SHP77 (cell line): Measurements from ENCODE around the gene HSPA14.
"Not testable (repeated sequence)": the region's sequence is repeated elsewhere in the genome, so short reads cannot be mapped to it uniquely, and the experiment has no call there.

Source experiments
- DNase-seq, 2 experiments: peaks; one replicate each; lab custom pipeline; 2025; lab: John Stamatoyannopoulos, UW

Gene HSPA14

GRCh38 chr10:14837003-14837756 lies 926 bp upstream of the HSPA14 start:
- DNase-seq: no peak

GRCh38 chr10:14838582-14839304 lies 637 bp downstream of the HSPA14 start:
- DNase-seq: peak in 1 of 2 experiments; percentile 8

GRCh38 chr10:14839305-14839695 lies 1.2 kb downstream of the HSPA14 start:
- no peak for DNase-seq

GRCh38 chr10:14840178-14840577 lies 2.1 kb downstream of the HSPA14 start:
- no peak for DNase-seq

GRCh38 chr10:14843327-14843988 lies 5.4 kb downstream of the HSPA14 start:
- DNase-seq: no peak

GRCh38 chr10:14844948-14845347 lies 6.8 kb downstream of the HSPA14 start:
- no peak for DNase-seq

- DNase-seq: no peak
Measured at GRCh38 chr10:14852236-14852635, 14.1 kb downstream of the HSPA14 start.

GRCh38 chr10:14855453-14855852 lies 17.3 kb downstream of the HSPA14 start:
- no peak for DNase-seq

- no peak for DNase-seq
Measured at GRCh38 chr10:14858338-14858960, 20.3 kb downstream of the HSPA14 start.

- no peak for DNase-seq
Measured at GRCh38 chr10:14859043-14859442, 20.9 kb downstream of the HSPA14 start.

- DNase-seq: no peak
Measured at GRCh38 chr10:14859775-14860174, 21.7 kb downstream of the HSPA14 start.

- no peak for DNase-seq
Measured at GRCh38 chr10:14860791-14861190, 22.7 kb downstream of the HSPA14 start.

GRCh38 chr10:14864466-14864865 lies 26.4 kb downstream of the HSPA14 start:
- not testable (repeated sequence) for DNase-seq

GRCh38 chr10:14864871-14865270 lies 26.8 kb downstream of the HSPA14 start:
- DNase-seq: not testable (repeated sequence)

GRCh38 chr10:14873090-14873760 lies 35.1 kb downstream of the HSPA14 start:
- DNase-seq: no peak

GRCh38 chr10:14875941-14876340 lies 37.8 kb downstream of the HSPA14 start:
- no peak for DNase-seq

GRCh38 chr10:14876764-14877163 lies 38.7 kb downstream of the HSPA14 start:
- DNase-seq: no peak

GRCh38 chr10:14878266-14879123 lies 40.4 kb downstream of the HSPA14 start, which contains the start of gene SUV39H2:
Gene SUV39H2 (plus strand): TSS chr10:14878866. CDS start chr10:14878889, 23 bp downstream.
- DNase-seq: peak; percentile 89

- peak; percentile 12 to 14 for DNase-seq
Measured at GRCh38 chr10:14879124-14879927, 41.2 kb downstream of the HSPA14 start.

GRCh38 chr10:14879928-14880193 lies 41.8 kb downstream of the HSPA14 start:
- no peak for DNase-seq
